DMS153 treated with DMSO at 0.1 percent for 48 hours (cell line): ENCODE measurements around the gene TMEM39A.

ENCODE experiments used
- DNase-seq: peaks from one replicate; lab custom pipeline; 2025; ENCODE audit not compliant: unreplicated experiment; lab: John Stamatoyannopoulos, UW

Gene TMEM39A, protein sequence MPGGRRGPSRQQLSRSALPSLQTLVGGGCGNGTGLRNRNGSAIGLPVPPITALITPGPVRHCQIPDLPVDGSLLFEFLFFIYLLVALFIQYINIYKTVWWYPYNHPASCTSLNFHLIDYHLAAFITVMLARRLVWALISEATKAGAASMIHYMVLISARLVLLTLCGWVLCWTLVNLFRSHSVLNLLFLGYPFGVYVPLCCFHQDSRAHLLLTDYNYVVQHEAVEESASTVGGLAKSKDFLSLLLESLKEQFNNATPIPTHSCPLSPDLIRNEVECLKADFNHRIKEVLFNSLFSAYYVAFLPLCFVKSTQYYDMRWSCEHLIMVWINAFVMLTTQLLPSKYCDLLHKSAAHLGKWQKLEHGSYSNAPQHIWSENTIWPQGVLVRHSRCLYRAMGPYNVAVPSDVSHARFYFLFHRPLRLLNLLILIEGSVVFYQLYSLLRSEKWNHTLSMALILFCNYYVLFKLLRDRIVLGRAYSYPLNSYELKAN

DNA sequence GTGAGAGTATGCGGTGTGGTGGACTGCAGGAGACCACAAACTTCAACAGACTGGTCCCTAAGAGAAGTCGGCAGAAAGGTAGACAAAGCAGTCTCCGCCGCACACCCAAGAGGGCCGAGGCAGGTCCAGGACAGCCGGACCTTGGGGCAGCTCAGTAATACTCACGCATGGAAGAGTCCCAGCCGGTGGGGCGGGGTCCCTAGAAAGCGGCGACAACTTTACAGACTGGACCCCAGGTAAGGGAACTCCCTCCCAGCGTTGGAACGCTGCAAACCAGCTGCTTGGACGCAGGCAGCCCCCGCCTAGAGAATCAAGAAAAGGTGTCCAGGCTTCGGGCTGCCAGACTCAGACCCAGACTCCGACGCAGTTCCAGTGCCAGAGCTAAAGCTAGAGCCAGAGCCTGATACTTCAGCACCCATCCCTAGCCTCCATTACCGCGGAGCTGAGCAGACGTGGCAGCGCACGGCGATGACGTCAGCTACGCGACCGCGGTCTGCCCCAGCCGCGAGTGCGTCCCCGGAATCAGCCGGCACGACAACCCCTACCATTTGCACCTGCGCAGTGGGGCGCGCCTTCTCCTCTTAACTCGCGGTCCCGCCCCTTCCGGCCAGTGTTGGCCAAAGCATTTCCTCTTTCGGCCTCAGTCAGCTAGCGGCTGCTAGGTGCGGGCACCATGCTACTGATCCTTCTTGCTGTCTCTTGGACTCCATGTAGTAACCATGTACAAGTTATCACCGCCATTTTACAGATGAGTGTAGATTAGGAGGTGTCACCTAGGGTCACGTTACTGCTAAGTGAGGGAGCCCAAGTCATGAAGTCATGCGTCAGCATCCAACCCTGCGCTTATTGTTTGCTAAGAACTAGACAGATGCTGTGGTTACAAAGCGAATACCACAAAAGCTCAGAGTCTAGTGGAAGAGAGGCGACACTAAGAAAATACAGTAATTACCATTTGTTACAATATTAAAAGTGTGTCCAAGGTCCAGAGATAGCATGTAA, at the start of gene TMEM39A:
Gene TMEM39A (minus strand): TSS at position 445 of the 999 bp plus-strand sequence. CDS start 1,541 bp downstream, outside the sequence.
- DNase-seq: peak; percentile 98

DNA sequence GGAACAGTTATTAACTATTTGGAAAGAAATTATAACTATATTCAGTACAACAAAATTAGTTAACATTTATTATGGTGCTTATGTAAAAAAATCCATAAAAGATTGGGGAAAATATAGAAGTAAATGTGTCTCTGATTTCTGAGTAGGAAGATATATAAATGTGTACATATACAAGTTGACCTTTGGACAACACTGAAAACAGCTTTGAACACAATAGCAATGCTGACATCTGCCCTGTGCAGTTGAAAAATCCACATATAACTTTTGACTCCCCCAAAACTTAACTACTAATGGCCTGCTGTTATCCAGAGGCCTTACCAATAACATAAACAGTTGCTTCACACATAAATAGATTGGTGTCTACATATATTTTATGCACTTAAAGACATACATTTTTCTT, 47.3 kb upstream of the TMEM39A start:
- DNase-seq: no peak

DNA sequence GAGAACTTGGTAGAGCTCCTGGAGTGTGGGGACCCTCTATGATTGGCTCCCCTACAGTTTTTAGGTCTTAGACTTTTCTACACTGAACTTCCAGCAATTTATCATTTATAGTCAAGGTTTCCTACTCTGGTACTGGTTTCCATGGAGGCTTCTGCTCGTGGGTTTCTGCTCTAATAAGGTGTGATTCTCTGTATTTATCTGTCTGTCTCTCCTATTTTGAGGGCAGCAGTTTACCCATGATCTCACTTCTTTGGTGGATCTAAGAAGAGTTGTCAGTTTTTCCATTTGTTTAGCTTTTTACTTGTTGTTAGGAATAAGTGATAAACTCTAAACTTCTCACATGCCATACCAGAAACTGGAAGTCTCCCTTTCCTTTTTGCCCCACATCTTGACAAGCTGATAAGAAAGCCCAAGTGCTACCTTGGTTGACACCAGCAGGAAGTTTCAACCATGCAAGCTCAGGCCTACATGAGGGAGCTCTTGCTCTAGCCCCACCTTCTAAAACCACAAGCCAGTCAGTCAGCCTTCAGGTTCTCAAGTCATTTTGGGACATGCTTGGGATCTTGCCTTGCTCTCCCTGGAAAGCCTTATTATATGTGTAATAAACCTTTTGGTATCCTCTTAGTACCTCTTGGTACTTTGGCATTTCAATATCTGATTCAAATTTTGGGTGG, 44.9 kb upstream of the TMEM39A start:
- DNase-seq: no peak

DNA sequence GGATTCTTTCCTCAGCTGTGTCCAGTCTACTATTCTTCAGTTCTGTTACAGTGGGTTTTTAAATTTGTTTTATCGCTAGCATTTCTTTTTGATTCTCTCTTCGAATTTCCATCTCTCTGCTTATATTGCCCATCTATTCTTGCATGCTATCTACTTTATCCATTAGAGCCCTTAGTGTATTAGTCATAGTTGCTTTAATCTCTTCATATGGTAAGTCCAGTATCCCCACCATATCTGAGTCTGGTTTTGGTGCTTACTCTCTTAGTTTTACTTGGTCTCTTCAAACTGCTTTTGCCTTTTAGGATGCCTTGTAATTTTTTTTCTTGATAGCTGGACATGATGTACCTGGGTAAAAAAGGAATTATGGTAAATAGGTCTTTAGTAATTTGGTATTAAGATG, 44.0 kb upstream of the TMEM39A start:
- no peak for DNase-seq

DNA sequence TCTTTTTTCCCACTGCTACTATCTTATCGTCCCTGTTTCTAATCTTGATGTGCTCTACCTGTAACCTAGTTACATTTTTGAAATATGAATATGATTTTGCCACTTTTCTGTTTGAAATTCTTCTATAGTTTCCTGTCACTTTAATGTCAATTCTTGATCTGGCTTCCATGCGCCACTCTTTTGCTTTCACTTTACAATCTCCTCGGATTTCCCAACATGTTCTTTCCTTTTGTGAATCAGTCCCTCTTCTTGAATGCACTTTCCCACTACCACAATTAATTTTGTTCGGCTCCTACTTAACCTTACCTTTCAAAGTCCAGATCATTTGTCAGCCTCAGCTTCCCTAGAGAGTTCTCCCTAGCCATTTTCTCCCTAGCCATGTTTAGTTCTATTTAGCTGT, 43.2 kb upstream of the TMEM39A start:
- DNase-seq: no peak

DNA sequence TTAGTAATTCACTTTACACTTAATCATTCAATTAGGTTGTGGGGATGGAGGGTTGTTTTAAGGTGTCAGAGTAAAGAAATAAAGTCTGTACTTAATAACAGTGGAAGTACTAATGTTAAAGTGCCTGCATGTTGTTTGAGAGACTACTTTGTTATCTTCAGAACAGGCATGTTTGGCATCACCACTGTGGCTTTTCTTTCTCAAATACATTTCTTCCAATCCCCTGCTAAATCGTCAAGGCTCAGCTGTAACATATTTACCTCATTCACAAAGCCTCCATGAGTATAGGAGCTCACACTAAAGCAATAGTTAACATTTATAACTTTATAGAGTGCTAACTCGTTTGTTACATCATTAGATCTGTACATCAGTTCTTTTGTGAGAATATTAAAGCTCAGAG, 37.5 kb upstream of the TMEM39A start:
- DNase-seq: no peak

DNA sequence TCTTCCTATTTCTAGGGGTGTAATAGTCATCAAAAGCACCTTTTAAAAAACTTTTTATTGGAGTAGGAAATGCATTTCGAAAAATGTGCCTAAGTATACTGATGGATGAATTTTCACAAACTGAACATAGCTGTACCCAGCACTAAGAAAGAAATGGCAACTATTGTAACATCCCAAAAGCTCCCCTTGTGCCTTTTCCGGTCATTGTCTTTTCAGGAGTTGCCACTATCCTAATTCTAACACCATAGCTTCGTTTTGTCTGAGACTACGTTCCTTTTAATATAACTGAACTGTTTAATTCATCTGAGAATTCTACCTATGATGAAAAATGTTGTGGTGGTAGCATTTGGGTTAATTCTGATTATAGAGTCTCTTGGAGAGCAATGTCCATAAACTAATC, 36.9 kb upstream of the TMEM39A start:
- DNase-seq: no peak

DNA sequence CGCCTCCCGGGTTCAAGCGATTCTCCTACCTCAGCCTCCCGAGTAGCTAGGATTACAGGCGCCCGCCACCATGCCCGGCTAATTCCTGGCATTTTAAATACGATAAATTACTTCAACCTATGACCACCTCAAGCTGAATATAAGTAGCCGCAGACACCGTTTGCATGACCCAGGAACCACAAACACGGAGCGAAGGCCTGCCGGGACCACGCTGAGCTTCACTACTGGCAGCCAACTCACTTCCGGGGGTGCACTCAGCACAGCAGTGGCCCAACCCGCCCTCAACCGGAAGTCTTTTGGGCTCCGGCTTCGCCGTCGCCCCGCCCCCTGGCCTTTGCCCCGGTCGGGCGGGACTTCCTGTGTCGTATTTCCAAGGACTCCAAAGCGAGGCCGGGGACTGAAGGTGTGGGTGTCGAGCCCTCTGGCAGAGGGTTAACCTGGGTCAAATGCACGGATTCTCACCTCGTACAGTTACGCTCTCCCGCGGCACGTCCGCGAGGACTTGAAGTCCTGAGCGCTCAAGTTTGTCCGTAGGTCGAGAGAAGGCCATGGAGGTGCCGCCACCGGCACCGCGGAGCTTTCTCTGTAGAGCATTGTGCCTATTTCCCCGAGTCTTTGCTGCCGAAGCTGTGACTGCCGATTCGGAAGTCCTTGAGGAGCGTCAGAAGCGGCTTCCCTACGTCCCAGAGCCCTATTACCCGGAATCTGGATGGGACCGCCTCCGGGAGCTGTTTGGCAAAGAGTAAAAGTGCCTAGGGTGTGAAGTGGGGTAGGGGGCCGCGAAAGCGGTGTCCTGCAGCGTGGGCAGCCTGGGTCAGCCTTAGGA, 35.0 kb upstream of the TMEM39A start, which contains the start of gene TIMMDC1:
Gene TIMMDC1 (plus strand): TSS at position 362 of the 826 bp plus-strand sequence. CDS start 187 bp downstream, at position 549.
- peak; percentile 95 for DNase-seq

DNA sequence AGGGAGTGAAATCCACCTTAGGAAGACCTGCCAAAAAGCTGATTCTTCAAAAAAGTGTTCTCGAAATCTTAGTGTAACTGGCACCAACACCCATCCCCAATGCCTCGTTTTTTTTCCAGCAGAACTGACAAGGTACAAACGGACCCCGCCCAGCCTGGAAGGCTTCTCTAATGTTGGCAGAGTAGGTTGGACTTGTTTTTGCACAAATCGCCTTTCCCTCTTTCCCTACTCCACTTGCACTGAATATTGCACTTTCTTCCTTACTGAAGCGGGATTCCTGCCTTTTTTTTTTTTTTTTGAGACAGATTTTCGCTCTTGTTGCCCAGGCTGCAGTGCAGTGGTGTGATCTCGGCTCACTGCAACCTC, 34.4 kb upstream of the TMEM39A start:
- DNase-seq: no peak

DNA sequence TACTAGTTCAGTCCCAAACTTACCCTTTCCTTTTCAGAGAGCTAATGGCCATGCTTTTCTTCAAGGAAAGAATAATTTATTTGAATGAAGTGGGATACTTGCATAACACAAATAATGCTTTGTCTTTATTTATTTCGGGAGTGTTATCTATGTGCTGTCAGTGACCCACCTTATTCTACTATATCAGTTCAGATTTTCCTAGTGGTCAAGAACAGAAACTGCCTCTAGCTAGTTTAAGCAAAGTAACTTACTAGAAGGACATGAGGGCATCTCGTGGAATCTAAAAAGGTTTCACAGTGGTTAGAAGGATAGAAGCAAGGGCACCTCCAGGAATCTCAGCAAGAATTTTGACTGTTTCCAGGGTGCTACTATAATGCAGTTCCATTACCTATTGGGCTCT, 31.2 kb upstream of the TMEM39A start:
- no peak for DNase-seq

DNA sequence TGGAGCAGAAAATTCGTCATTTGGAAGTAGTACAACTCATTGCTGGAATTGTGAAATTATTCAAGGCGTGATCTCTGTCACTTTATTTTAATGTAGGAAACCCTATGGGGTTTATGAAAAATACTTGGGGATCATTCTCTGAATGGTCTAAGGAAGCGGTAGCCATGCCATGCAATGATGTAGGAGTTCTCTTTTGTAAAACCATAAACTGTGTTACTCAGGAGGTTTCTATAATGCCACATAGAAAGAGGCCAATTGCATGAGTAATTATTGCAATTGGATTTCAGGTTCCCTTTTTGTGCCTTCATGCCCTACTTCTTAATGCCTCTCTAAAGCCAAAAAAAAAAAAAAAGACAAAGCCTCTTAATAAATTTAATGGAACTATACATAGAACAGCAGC, 29.4 kb upstream of the TMEM39A start:
- no peak for DNase-seq

DNA sequence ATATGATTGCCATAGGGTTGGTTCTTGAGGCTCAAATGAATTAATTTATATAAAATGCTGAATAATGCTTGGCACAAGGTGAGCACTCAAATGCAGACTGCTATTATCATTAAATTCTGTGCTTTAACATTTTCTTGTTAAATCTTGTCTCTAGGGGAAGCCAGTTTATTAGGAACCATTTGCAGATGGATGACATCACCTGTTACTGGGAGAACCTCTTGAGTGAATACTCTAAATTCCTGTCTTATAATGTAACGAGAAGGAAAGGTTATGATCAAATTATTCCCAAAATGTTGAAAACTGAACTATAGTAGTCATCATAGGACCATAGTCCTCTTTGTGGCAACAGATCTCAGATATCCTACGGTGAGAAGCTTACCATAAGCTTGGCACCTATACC, 28.7 kb upstream of the TMEM39A start:
- no peak for DNase-seq

DNA sequence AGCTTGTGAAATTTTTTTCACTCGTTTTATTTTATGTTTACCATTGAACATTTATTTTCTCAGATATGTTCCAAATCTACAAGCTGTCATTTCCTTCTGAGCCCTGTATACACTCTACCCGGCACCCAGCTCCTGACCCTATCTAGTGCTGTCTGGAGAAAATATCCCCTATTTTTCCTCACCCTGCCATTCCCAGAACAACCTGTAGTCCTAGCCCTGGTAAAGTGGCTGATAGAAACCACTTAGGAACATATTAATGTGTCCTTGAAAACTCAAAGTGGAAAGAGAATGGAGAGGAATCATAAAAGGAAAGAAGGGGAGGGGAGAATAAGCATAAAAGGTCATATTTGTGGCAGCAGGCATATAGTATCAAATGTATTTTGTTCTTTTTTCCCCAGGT, 26.7 kb upstream of the TMEM39A start:
- no peak for DNase-seq

DNA sequence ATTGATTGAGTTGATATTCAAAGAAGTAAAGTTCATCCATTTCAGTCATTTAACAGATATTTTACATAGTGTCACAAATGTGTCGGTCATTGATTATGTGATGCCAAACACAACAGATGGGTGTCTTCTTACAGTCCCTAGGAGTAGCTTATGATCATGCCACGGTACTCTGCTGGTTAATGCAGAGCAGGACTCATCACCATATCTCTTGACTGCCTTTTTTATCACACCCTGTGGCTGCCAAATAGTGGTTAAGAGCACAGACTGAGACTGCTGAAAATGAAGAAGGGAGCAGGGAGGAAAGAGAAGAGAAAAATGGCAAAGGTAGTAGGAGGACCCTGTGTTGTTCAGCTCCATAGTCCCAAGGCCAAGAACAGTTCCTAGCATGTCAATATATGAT, 22.1 kb upstream of the TMEM39A start:
- no peak for DNase-seq

DNA sequence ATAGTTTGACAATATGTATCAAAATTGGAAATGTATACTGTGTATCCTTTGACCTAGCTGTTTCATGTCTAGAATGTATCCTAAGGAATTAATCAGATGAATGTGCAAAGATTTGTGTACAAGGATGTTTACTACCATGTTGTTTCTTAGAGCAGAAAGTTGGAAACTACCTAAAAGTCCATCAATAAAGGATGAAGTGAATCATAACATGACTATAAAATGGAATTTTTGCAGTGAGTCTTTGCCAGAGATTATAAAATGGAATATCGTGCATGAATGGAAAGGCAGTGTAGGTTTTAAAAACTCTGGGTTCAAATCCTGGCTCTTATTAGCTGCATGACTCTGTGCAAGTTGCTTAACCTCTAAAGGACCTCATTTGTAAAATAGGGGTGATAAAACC, 19.7 kb upstream of the TMEM39A start:
- no peak for DNase-seq

DNA sequence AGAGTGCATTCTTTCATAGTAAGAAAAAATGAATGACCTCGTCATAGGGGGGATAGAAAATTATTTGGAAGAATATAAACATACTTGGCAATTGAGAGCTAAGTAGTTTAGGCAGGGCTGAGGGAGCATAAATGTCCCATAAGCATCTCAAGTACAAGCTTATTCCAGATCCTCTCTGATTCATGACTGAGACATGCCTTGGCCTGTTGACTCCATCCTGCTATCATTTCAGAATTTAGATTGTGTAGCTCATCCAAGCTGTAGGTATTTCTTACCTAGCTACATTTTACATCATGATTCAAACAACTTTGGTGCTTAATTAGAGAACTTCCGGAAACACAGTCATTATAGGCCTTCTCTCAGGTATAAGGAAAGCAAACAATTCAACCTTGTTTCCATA, 17.7 kb upstream of the TMEM39A start:
- no peak for DNase-seq

DNA sequence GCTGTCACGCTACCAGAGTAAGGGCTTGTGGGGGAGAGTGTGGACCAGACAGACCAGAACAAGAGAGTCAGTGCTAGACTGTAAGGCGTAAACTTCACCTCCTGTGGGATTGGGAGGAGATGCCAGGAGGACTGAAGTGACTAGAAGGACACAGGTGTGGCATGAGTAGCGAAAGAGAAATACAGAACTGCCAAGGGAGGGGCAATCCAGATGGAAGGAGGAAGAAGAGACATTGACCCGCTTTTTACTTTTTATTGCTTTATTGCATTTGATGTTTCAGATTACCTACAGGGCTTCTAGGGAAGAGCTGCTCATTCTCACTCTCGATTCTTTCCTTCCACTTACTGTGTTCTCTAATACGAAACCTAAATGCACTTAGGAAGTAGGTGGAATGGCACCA, 7.5 kb upstream of the TMEM39A start:
- DNase-seq: no peak

DNA sequence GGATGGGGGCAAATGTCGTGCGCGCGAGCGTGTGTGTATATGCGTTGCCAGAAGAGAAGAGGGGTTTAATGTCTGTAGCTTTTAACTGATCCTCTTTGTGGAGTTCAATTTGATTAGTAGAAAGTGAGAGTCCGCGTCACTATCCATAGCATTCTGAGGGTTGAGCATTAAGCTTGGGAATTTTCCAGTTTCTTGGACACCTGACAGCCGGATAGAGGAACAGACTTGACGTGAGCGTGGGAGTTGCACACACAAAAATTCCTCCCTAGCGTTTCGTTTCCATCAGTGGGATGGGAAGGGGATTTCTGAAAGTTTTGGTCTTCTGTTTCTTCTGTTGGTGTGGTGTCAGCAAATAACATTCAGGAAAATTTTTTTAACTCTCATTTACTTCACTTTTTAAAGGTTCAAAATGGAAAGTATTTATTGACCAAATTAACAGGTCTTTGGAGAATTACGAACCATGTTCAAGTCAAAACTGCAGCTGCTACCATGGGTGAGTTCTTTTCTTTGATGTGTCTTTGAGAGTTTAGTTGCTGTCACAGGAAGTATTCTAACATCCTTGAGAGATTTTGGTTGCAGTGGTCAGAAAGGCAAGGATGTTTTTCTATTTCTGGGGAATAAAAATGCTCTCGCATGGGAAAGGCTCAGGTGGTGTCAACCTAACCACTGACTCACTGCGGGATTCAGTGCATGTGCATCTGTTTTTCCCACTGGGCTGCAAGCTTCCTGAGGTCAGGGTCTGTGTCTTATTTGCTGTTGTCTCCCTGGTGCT, 6.2 kb upstream of the TMEM39A start:
- no peak for DNase-seq

DNA sequence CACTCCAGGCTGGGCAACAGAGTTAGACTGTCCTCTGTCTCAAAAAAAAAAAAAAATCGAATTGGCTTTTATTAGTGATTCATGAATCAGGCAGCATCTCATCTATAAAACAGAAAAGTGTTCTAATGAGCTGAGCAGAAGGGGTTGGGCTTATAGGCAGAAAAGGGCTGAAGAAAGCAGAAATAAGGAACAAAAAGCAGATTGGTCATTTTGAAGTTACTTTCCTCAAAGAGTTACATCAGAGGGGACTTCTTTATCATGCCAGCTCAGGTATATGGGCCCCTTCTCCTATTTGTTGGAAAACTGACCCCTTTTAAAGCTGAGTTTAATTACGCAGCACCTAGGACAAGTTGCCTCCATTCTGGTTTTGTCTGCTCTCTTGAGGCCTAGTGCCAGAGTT, 4.6 kb upstream of the TMEM39A start:
- no peak for DNase-seq

DNA sequence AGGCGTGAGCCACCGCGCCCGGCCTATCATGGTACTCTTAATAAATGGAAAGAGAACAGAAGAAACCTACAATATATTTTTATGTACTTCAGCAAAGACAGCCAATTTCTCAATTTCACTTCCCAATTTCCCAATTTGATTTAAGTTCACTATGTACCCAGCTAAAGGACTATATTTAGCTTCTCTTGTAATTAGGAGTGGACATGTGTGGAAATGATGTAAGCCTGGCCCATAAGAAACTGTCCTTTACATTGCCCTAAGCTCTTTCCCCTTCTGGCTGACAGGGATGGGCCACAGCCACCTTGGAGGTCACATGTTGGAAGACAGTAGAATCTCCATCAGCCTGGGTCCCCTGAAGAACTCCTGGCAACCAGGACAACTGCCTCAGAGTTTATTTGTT, 6.2 kb downstream of the TMEM39A start:
- no peak for DNase-seq
